Uterus (tissue), 2 donors: ENCODE results near the gene LMBR1.

Source experiments
- CTCF ChIP-seq, 4 experiments: fragments of 200-600 bp in 2 of 4; fragments of 450-650 bp in 2 of 4; sonication (generic) in 2 of 4; IDR thresholded peaks; one replicate each; pipeline ENCODE4 v1.5.1; 2016 to 2019; ENCODE audit warnings: antibody characterized with exemption in 4 of 4, mild to moderate bottlenecking in 2 of 4, moderate library complexity in 1 of 4
- POLR2A ChIP-seq, 2 donors: fragments of 450-650 bp; IDR thresholded peaks; one replicate each; pipeline ENCODE4 v1.6.1; 2016; ENCODE audit warnings: antibody characterized with exemption in 2 of 2, mild to moderate bottlenecking in 1 of 2, moderate library complexity in 1 of 2

GRCh38 chr7:156667110-156667426 is 225.9 kb downstream of the LMBR1 start:
- TF ChIP-seq CTCF (IDR thresholded peaks at IDR 0.05) = no peak
- no peak for TF ChIP-seq POLR2A (IDR thresholded peaks at IDR 0.05)
